Central memory CD8-positive, alpha-beta T cell (primary cell): ENCODE data around the gene SERPINI2.

Experiments used
- ATAC-seq: fragments of 150-1000 bp; cut with Tn5 transposase; replicated peaks from 2 replicates; pipeline ENCODE4 v1.10.0; 2022; ENCODE audit warnings: mild to moderate bottlenecking, moderate FRiP score, moderate number of reproducible peaks; ENCODE audit not compliant: poor library complexity, severe bottlenecking; ENCODE audit errors: extremely low read depth
- DNase-seq, 2 donors: peaks; one replicate each; pipeline ENCODE4 v3.0.0; 2021; ENCODE audit warnings: low spot score in 2 of 2
- H3K27ac Mint-ChIP-seq: one replicate; pipeline ENCODE4 v1.8.0; 2022; ENCODE audit warnings: low read depth, mild to moderate bottlenecking, moderate library complexity, mixed read lengths
- H3K27me3 Mint-ChIP-seq: one replicate; pipeline ENCODE4 v1.8.0; 2022; ENCODE audit warnings: mixed read lengths
- H3K36me3 Mint-ChIP-seq: one replicate; pipeline ENCODE4 v1.8.0; 2022; ENCODE audit warnings: mild to moderate bottlenecking, moderate library complexity, mixed read lengths; ENCODE audit not compliant: insufficient read depth
- H3K4me1 Mint-ChIP-seq: one replicate; pipeline ENCODE4 v1.8.0; 2022; ENCODE audit warnings: mixed read lengths
- H3K4me3 Mint-ChIP-seq: one replicate; pipeline ENCODE4 v1.8.0; 2022; ENCODE audit warnings: mild to moderate bottlenecking, moderate library complexity, mixed read lengths
- H3K9me3 Mint-ChIP-seq: one replicate; pipeline ENCODE4 v1.8.0; 2022; ENCODE audit warnings: mixed read lengths

SERPINI2 gene

DNA sequence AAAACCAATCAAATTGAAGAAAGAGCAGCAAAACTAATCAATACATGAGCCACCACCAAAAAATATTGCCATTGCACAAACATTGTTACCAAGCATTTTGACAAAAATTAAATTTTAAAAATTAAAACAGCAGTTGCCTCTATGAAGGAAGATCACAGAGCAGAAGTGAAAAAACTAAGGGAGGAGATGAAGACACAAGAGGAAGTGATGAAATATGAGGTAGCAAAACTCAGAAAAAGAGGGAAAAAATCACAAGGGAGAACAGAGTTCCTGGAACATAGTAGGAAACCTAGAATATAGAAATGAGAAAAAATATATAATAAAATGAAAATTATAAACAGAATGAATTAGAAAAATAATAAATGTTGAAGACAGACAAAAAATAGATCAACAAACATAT is 7.3 kb upstream of the SERPINI2 start:
- DNase-seq: no peak
- H3K27ac Mint-ChIP-seq: no peak overlapping the region
- no peak for ATAC-seq
- no peaks in the 10 kb centered on the region for H3K27me3 Mint-ChIP-seq
- H3K4me3 Mint-ChIP-seq: no peak overlapping the region
- H3K9me3 Mint-ChIP-seq: peaks cover 11% of the 10 kb centered on the region
- no peaks in the 10 kb centered on the region for H3K36me3 Mint-ChIP-seq
- no peaks in the 10 kb centered on the region for H3K4me1 Mint-ChIP-seq

DNA sequence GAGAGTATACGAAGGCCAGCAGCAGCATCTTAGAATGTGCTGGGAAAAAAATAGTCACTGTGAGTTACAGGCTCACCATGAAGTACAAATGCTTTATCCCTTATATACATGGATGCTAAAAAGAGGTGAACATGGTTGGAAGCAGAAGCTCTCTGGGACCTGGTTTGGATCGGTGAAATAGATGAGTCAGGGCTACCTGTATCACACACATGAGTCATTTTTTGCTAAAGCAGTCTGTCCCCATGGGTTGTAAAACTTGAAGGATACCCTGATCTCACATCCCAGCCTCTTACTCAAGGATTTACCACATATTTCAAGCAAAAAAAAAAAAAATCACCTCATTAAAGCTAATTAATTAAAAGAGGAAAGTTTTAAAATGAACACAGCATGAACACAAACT is 6.9 kb upstream of the SERPINI2 start:
- H3K4me1 Mint-ChIP-seq: no peaks in the 10 kb centered on the region
- DNase-seq: no peak
- no peaks in the 10 kb centered on the region for H3K36me3 Mint-ChIP-seq
- no peak for ATAC-seq
- H3K4me3 Mint-ChIP-seq: no peak overlapping the region
- no peaks in the 10 kb centered on the region for H3K27me3 Mint-ChIP-seq
- H3K9me3 Mint-ChIP-seq: peaks cover 8% of the 10 kb centered on the region
- no peak overlapping the region for H3K27ac Mint-ChIP-seq

DNA sequence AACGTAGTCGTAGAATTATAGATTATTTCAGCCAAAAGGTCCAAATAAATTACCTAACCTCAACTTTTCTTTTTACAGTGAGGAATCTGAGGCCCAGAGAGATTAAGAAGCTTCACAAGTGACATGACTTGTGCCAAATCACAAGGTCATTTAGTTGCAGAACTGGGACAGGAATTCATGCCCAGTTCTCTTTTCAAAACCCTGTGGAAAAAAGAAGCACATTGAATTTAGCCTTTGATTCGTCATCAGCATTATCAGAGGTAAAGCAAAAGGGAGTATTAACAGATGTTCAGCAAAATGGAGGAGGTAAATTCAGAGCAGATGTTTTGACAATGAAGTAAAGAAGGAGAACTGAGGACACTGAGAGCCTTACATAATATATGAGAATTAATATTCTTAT is 4.5 kb downstream of the SERPINI2 start:
- Mint-ChIP-seq H3K27me3 (no peaks in the 10 kb centered on the region), H3K4me1 (no peaks in the 10 kb centered on the region), H3K9me3 (no peaks in the 10 kb centered on the region), H3K36me3 (no peaks in the 10 kb centered on the region), H3K27ac (no peak overlapping the region), H3K4me3 (no peak overlapping the region)
- DNase-seq (no peak), ATAC-seq (no peak)

- no peaks in the 10 kb centered on the region for H3K27me3 Mint-ChIP-seq
- ATAC-seq (no peak), DNase-seq (no peak)
- H3K27ac Mint-ChIP-seq: no peak overlapping the region
- no peak overlapping the region for H3K4me3 Mint-ChIP-seq
- no peaks in the 10 kb centered on the region for H3K36me3 Mint-ChIP-seq
- no peaks in the 10 kb centered on the region for H3K9me3 Mint-ChIP-seq
- no peaks in the 10 kb centered on the region for H3K4me1 Mint-ChIP-seq
Measured at GRCh38 chr3:167467848-167468611, 5.8 kb downstream of the SERPINI2 start.

DNA sequence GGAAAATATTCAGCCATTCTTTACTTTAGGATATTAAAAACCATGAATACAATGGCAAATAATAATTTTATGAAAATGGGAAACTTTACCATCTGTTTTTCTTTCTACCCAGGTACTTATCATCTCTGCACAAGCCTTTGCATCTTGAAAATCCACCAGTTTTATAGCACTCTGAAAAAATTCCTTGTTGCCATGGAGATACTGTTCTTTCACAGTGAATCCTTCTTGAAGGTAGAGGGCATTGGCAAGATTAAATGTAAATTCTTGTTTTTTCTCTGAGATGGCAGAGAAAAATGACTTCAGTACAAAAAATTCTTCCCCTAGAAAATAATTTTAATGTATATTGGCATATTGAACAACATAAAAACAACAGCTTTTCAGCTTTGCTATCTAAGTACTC is 6.9 kb downstream of the SERPINI2 start:
- H3K36me3 Mint-ChIP-seq: no peaks in the 10 kb centered on the region
- no peak for DNase-seq
- no peak overlapping the region for H3K27ac Mint-ChIP-seq
- no peak for ATAC-seq
- H3K4me1 Mint-ChIP-seq: no peaks in the 10 kb centered on the region
- H3K27me3 Mint-ChIP-seq: no peaks in the 10 kb centered on the region
- no peak overlapping the region for H3K4me3 Mint-ChIP-seq
- H3K9me3 Mint-ChIP-seq: no peaks in the 10 kb centered on the region

GRCh38 chr3:167456157-167456799 is 17.6 kb downstream of the SERPINI2 start:
- no peaks in the 10 kb centered on the region for H3K27me3 Mint-ChIP-seq
- DNase-seq: no peak
- H3K4me3 Mint-ChIP-seq: no peak overlapping the region
- no peaks in the 10 kb centered on the region for H3K4me1 Mint-ChIP-seq
- no peaks in the 10 kb centered on the region for H3K36me3 Mint-ChIP-seq
- no peak for ATAC-seq
- no peaks in the 10 kb centered on the region for H3K9me3 Mint-ChIP-seq
- no peak overlapping the region for H3K27ac Mint-ChIP-seq

- Mint-ChIP-seq H3K27me3 (no peaks in the 10 kb centered on the region), H3K4me1 (no peaks in the 10 kb centered on the region), H3K4me3 (no peak overlapping the region), H3K36me3 (no peaks in the 10 kb centered on the region), H3K9me3 (no peaks in the 10 kb centered on the region), H3K27ac (no peak overlapping the region)
- DNase-seq (no peak), ATAC-seq (no peak)
Measured at GRCh38 chr3:167453815-167454214, 20.0 kb downstream of the SERPINI2 start.

- Mint-ChIP-seq H3K4me3 (no peak overlapping the region), H3K36me3 (no peaks in the 10 kb centered on the region), H3K27me3 (no peaks in the 10 kb centered on the region), H3K27ac (no peak overlapping the region), H3K4me1 (no peaks in the 10 kb centered on the region), H3K9me3 (no peaks in the 10 kb centered on the region)
- no peak for ATAC-seq
- no peak for DNase-seq
Measured at GRCh38 chr3:167451282-167451681, 22.6 kb downstream of the SERPINI2 start.

GRCh38 chr3:167450675-167451074 is 23.2 kb downstream of the SERPINI2 start:
- no peaks in the 10 kb centered on the region for H3K36me3 Mint-ChIP-seq
- no peak overlapping the region for H3K4me3 Mint-ChIP-seq
- H3K27ac Mint-ChIP-seq: no peak overlapping the region
- DNase-seq: no peak
- no peaks in the 10 kb centered on the region for H3K27me3 Mint-ChIP-seq
- no peaks in the 10 kb centered on the region for H3K4me1 Mint-ChIP-seq
- H3K9me3 Mint-ChIP-seq: no peaks in the 10 kb centered on the region
- no peak for ATAC-seq

DNA sequence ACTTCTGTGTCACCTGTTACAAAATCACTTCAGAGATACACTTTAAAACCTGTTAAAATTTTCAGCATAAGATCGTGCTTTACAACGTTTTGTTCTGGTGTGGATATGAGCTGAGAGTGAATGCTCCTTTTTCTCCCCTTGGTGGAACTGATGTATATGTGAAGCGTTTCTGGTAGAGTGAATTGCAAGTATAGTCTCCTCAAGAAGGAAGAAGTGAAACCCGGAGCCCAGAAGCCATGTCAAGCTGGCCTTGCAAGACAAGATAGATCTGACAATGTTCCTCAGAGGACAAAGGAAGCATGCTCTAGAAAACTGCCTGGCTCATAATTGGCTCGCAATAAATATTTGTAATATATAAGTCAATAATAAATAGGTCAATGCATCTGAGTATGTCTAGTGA is 23.6 kb downstream of the SERPINI2 start:
- Mint-ChIP-seq H3K27ac (no peak overlapping the region), H3K36me3 (no peaks in the 10 kb centered on the region), H3K4me3 (no peak overlapping the region), H3K27me3 (no peaks in the 10 kb centered on the region), H3K9me3 (no peaks in the 10 kb centered on the region), H3K4me1 (no peaks in the 10 kb centered on the region)
- ATAC-seq: no peak
- DNase-seq: no peak

GRCh38 chr3:167445491-167445890 is 28.4 kb downstream of the SERPINI2 start:
- ATAC-seq (no peak), DNase-seq (no peak)
- H3K36me3 Mint-ChIP-seq: peaks cover under 1% of the 10 kb centered on the region
- H3K27me3 Mint-ChIP-seq: no peaks in the 10 kb centered on the region
- no peaks in the 10 kb centered on the region for H3K4me1 Mint-ChIP-seq
- H3K27ac Mint-ChIP-seq: no peak overlapping the region
- H3K4me3 Mint-ChIP-seq: no peak overlapping the region
- H3K9me3 Mint-ChIP-seq: no peaks in the 10 kb centered on the region

DNA sequence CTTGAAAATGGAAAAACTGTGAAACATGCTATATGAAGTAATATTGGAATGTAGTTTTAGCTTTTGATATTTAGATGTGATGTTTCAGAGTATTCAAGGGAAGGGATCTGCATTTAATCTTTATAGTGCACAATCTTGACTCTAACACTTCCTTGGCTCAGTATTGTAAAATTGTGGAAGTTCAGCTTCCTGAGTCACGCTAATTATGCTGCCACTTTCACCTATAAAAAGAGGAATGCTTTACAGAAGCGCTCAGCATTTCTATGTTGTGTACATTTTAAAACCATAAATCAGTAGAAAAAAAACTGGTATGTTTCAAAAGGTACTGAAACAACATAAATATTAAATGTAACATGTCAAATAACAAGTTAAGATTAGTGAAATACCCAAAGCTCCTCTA is 32.6 kb downstream of the SERPINI2 start:
- no peak overlapping the region for H3K27ac Mint-ChIP-seq
- H3K4me1 Mint-ChIP-seq: no peaks in the 10 kb centered on the region
- no peak overlapping the region for H3K4me3 Mint-ChIP-seq
- no peaks in the 10 kb centered on the region for H3K27me3 Mint-ChIP-seq
- no peaks in the 10 kb centered on the region for H3K9me3 Mint-ChIP-seq
- DNase-seq (no peak), ATAC-seq (no peak)
- H3K36me3 Mint-ChIP-seq: peaks cover 2% of the 10 kb centered on the region

DNA sequence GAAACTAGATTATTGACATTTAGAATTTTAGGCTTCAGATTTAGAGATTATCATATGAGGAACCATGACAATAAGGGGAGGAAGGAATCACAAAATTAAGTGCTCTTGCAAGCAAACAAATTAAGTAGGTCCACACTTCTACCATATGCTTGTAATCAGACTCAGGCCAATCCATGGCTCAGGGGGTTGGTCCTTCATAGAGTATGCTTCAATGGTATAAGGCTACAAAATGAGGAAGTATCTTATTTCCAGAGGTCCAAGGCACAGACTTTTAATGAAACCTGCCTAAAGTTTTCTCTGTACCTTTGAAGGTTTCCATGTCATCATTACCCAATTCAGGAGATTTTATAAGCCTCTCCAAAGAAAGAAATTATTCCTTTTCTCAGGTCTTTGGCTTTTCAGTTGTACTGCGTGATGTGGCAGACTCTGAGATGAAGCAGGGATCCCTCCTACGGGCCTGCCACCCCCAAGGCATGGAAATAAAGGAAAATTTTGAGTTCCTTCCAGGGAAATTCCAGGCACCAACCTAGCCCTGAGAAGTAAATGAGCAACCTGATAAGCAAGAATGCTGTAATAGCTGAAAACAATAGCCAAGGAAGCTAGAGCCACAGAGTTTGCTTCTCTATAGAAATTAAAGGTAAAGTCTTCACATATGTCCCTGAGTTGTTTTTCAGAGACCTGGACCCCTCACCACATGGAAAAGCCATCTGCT is 36.3 kb downstream of the SERPINI2 start:
- no peaks in the 10 kb centered on the region for H3K9me3 Mint-ChIP-seq
- no peaks in the 10 kb centered on the region for H3K4me1 Mint-ChIP-seq
- H3K4me3 Mint-ChIP-seq: no peak overlapping the region
- H3K27ac Mint-ChIP-seq: no peak overlapping the region
- ATAC-seq (no peak), DNase-seq (no peak)
- H3K27me3 Mint-ChIP-seq: no peaks in the 10 kb centered on the region
- peaks cover 2% of the 10 kb centered on the region for H3K36me3 Mint-ChIP-seq
